HepG2 (cell line): ENCODE data around the gene DLX6.

Experiments used
- ATF6 ChIP-seq: sonication (generic); formaldehyde crosslinking; conservative IDR thresholded peaks from 2 replicates; pipeline ENCODE4 v1.4.0; 2020; ENCODE audit warnings: missing genetic modification reagents
- CTCF ChIP-seq: sonication (generic); formaldehyde crosslinking; IDR thresholded peaks from 2 replicates; pipeline ENCODE4 v1.5.0; 2020; ENCODE audit warnings: mild to moderate bottlenecking, missing genetic modification reagents, moderate library complexity
- EHMT2 ChIP-seq: fragments of 200-600 bp; sonication (generic); IDR thresholded peaks from 2 replicates; pipeline ENCODE4 v1.7.0; 2017; ENCODE audit warnings: antibody characterized with exemption, low read depth, low read length, borderline replicate concordance
- GLI4 ChIP-seq: sonication (generic); formaldehyde crosslinking; IDR thresholded peaks from 2 replicates; pipeline ENCODE4 v1.5.1; 2020; ENCODE audit warnings: missing genetic modification reagents, mild to moderate bottlenecking, moderate library complexity, borderline replicate concordance
- JUN ChIP-seq: sonication (generic); formaldehyde crosslinking; IDR thresholded peaks from 2 replicates; pipeline ENCODE4 v1.4.0; 2020; ENCODE audit warnings: mild to moderate bottlenecking, missing genetic modification reagents
- PBX3 ChIP-seq: sonication (generic); formaldehyde crosslinking; IDR thresholded peaks from 2 replicates; pipeline ENCODE4 v1.8.1; 2023; ENCODE audit warnings: missing genetic modification reagents, inconsistent platforms, borderline replicate concordance
- POLR2AphosphoS2 ChIP-seq: IDR thresholded peaks from 2 replicates; pipeline ENCODE4 v1.6.1; 2011; ENCODE audit warnings: low read depth, low read length, improper control_type of control experiment
- SRSF9 ChIP-seq: fragments of 200-400 bp; formaldehyde crosslinking; IDR thresholded peaks from 2 replicates; pipeline ENCODE4 v1.6.1; 2018; ENCODE audit warnings: borderline replicate concordance, mild to moderate bottlenecking, low read depth, low read length; ENCODE audit not compliant: insufficient read depth, poor library complexity, severe bottlenecking
- TRIM24 ChIP-seq: sonication (generic); formaldehyde crosslinking; IDR thresholded peaks from 2 replicates; pipeline ENCODE4 v1.8.0; 2022; ENCODE audit warnings: mild to moderate bottlenecking, missing genetic modification reagents
- ZMAT5 ChIP-seq: sonication (generic); formaldehyde crosslinking; IDR thresholded peaks from 2 replicates; pipeline ENCODE4 v1.5.0; 2020; ENCODE audit warnings: mild to moderate bottlenecking, low read depth, missing genetic modification reagents, borderline replicate concordance

GRCh38 chr7:97020601-97020995, 15.2 kb downstream of the DLX6 start:
- TF ChIP-seq JUN (CRISPR knock-in tag) = no peak
- no peak for TF ChIP-seq POLR2AphosphoS2
- TF ChIP-seq GLI4 (CRISPR knock-in tag) = no peak
- TF ChIP-seq ZMAT5 = no peak
- TF ChIP-seq PBX3 (CRISPR knock-in tag) = no peak
- TF ChIP-seq ATF6 (CRISPR knock-in tag) = no peak
- TF ChIP-seq TRIM24 = no peak
- TF ChIP-seq SRSF9 = no peak
- TF ChIP-seq CTCF = no peak
- TF ChIP-seq EHMT2 = no peak
